ENCODE data around the gene CCT3. TPM values are rescaled to one million over a fixed set of nuclear protein-coding genes. Genes with fewer than 3 reads are reported as not detected.
A peak's percentile ranks its signal among the peaks of the same experiment; 100 is the strongest.
"Not testable (repeated sequence)": the region's sequence is repeated elsewhere in the genome, so short reads cannot be mapped to it uniquely, and the experiment has no call there.

The CCT3 gene
- total and polyA plus RNA-seq, 7 experiments from 2014 or later: 78.0 to 282 (median 120) TPM

DNA sequence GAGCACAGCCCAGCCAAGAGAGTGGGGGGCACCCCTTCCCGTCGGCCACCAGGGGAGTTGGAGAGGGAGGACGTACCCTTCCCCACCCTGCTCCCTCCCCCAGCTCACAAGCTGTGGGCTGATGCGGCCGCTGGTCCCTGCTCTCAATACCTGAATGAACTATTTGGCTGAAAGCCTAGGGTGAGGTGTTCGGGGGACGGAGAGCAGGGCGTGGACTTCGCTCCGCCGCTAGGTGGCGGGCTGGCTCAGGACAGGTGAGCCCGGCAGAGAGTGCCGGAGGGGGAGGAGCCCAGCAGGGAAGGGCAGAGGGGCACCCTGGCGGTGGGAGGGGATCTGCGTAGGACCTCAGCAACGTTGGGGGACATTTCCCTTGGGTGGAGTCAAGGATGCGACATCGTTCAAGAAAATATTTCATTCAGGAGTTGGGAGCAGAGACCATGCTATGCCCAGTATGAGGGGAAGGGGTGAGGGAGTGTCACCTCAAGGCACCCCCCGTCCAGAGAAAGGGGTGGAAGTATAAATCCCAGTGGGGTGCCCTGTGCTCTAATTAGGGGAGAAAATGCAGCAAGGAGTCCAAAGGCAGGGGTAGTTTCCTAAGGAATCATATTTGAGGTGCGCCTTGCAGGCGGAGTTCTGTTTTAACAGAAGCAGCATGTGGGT, 18.9 kb upstream of the CCT3 start:
- peak; percentile 27 to 78 (median 54) for DNase-seq
- POLR2A ChIA-PET: no interaction called here
- intact Hi-C loops (cut with micrococcal nuclease): loop anchor here (1.0 kb wide), 3 partner anchors 26 to 88 kb away; no protein-coding TSS in a partner anchor

DNA sequence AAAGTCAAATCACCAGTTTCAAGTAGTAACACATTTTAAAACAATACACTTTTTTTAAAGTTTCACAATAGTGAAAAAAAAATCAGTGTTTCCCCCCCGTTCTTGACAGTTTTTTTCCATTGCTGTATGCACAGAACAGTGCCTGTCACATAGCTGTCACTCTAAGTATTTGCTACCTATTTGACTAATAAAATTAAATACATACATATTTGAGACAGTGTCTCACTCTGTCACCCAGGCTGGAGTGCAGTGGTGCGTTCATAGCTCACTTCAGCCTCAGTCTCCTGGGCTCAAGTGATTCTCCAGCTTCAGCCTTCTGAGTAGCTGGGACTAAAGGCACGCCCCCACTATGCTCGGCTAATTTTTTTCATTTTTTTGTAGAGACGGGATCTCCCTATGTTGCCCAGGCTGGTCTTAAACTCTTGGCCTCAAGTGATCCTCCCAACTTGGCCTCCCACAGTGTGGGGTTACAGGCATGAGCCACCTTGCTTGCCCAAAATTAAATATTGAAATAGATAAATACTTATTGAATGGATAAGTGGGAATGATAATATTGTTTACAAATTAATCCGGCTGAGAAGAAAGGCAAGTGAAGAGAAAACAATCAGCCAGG, 18.3 kb upstream of the CCT3 start:
- no peaks in the 10 kb centered on the region for H3K9me3 ChIP-seq (ENCODE audit: control insufficient read depth in 2 of 3, low read length in 3 of 3)
- Mint-ChIP-seq H3K4me3 (peak overlapping the region in 2 of 10 donors; percentile 6 to 8), H3K36me3 (no peaks in the 10 kb centered on the region), H3K9me3 (peaks cover 0 to 2% (median 0%) of the 10 kb centered on the region in 11 donors), H3K27ac (no peak overlapping the region), H3K4me1 (peaks cover 0 to 11% (median 4%) of the 10 kb centered on the region in 7 donors), H3K27me3 (peaks cover 8 to 51% (median 18%) of the 10 kb centered on the region in 5 donors)
- DNase-seq: no peak
- ChIA-PET POLR2A (no interaction called here), CTCF (interaction anchor here (0.5 to 1.3 kb wide), 5 partner anchors 13 to 267 kb away, joined by 3 to 5 read pairs (median 3); no protein-coding TSS in a partner anchor)
- H3K27ac ChIP-seq (ENCODE audit: low read depth, low read length): no peak overlapping the region
- H3K36me3 ChIP-seq (ENCODE audit: control insufficient read depth in 2 of 3, insufficient read depth in 3 of 3, low read length in 3 of 3): no peaks in the 10 kb centered on the region
- no peak for ATAC-seq
- intact Hi-C loops (cut with micrococcal nuclease): no loop called here
- H3K4me1 ChIP-seq (ENCODE audit: control insufficient read depth in 2 of 2, insufficient read depth in 2 of 2, low read length in 2 of 2): no peaks in the 10 kb centered on the region
- no peaks in the 10 kb centered on the region for H3K27me3 ChIP-seq (ENCODE audit: control insufficient read depth in 2 of 2, insufficient read depth in 2 of 2, low read length in 2 of 2)
- H3K4me3 ChIP-seq (ENCODE audit: low read length): no peak overlapping the region

More for the DNA sequence above, 18.9 kb upstream of the CCT3 start:
- H3K9me3 Mint-ChIP-seq: peaks cover 0 to 2% (median 0%) of the 10 kb centered on the region in 11 donors
- no peak overlapping the region for H3K27ac Mint-ChIP-seq
- Histone ChIP-seq H3K4me1 (ENCODE audit: control insufficient read depth in 2 of 2, insufficient read depth in 2 of 2, low read length in 2 of 2) (no peaks in the 10 kb centered on the region), H3K4me3 (ENCODE audit: low read length) (no peak overlapping the region), H3K9me3 (ENCODE audit: control insufficient read depth in 2 of 3, low read length in 3 of 3) (no peaks in the 10 kb centered on the region), H3K27me3 (ENCODE audit: control insufficient read depth in 2 of 2, insufficient read depth in 2 of 2, low read length in 2 of 2) (no peaks in the 10 kb centered on the region), H3K36me3 (ENCODE audit: control insufficient read depth in 2 of 3, insufficient read depth in 3 of 3, low read length in 3 of 3) (no peaks in the 10 kb centered on the region), H3K27ac (ENCODE audit: low read depth, low read length) (no peak overlapping the region)
- peaks cover 0 to 11% (median 4%) of the 10 kb centered on the region in 7 donors for H3K4me1 Mint-ChIP-seq
- peaks cover 8 to 47% (median 18%) of the 10 kb centered on the region in 5 donors for H3K27me3 Mint-ChIP-seq
- peak overlapping the region in 6 of 10 donors; percentile 2 to 21 (median 11) for H3K4me3 Mint-ChIP-seq
- ATAC-seq: peak; percentile 97
- CTCF ChIA-PET: interaction anchor here (1.0 kb wide), 1 partner anchor 42 kb away, joined by 4 read pairs; no protein-coding TSS in a partner anchor
- H3K36me3 Mint-ChIP-seq: no peaks in the 10 kb centered on the region

DNA sequence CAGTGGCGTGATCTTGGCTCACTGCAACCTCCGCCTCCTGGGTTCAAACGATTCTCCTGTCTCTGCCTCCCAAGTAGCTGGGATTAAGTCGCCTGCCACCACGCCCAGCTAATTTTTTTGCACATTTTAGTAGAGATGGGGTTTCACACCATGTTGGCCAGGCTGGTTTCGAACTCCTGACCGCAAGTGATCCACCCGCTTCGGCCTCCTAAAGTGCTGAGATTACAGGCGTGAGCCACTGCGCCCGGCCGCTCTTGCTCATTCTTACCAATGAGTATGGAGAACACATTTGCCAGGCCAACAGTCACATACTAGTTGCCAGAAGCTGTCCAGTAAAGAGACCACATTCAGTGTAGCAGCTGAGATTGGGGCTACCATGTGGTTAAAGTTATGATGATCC, 14.4 kb upstream of the CCT3 start:
- H3K9me3 ChIP-seq (ENCODE audit: control insufficient read depth in 2 of 3, low read length in 3 of 3); H3K27ac ChIP-seq (ENCODE audit: low read depth, low read length); H3K36me3 Mint-ChIP-seq; H3K4me3 Mint-ChIP-seq; H3K9me3 Mint-ChIP-seq; H3K27me3 ChIP-seq (ENCODE audit: control insufficient read depth in 2 of 2, insufficient read depth in 2 of 2, low read length in 2 of 2); H3K27ac Mint-ChIP-seq; DNase-seq; ATAC-seq; POLR2A ChIA-PET; intact Hi-C loops (cut with micrococcal nuclease); H3K4me3 ChIP-seq (ENCODE audit: low read length); H3K4me1 ChIP-seq (ENCODE audit: control insufficient read depth in 2 of 2, insufficient read depth in 2 of 2, low read length in 2 of 2); H3K36me3 ChIP-seq (ENCODE audit: control insufficient read depth in 2 of 3, insufficient read depth in 3 of 3, low read length in 3 of 3): not testable (repeated sequence)
- peaks cover 0 to 10% (median 4%) of the 10 kb centered on the region in 7 donors for H3K4me1 Mint-ChIP-seq
- CTCF ChIA-PET: interaction anchor here (0.8 kb wide), 1 partner anchor 94 kb away, joined by 3 read pairs; no protein-coding TSS in a partner anchor
- H3K27me3 Mint-ChIP-seq: peaks cover 0 to 44% (median 13%) of the 10 kb centered on the region in 5 donors

DNA sequence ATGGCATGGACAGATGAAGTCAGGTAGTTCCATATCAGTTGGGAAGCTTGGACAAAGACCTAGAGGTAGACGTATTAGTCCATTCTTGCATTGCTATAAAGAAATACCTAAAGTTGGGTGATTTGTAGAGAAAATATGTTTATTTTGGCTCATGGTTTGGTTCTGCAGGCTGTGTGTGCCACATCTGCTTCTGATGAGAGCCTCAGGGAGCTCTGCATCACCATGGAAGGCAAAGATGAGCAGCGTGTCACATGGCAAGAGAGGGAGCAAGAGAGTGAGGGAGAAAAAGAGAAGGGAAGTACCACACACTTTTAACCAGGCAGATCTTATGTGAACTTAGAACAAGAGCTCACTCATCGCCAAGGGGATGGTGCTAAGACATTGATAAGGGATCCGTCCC, 9.2 kb upstream of the CCT3 start:
- H3K4me3 ChIP-seq (ENCODE audit: low read length): no peak overlapping the region
- no peak overlapping the region for H3K27ac Mint-ChIP-seq
- no peaks in the 10 kb centered on the region for H3K9me3 ChIP-seq (ENCODE audit: control insufficient read depth in 2 of 3, low read length in 3 of 3)
- no peaks in the 10 kb centered on the region for H3K27me3 ChIP-seq (ENCODE audit: control insufficient read depth in 2 of 2, insufficient read depth in 2 of 2, low read length in 2 of 2)
- H3K4me1 Mint-ChIP-seq: peaks cover 0 to 5% (median 0%) of the 10 kb centered on the region in 7 donors
- H3K9me3 Mint-ChIP-seq: no peaks in the 10 kb centered on the region
- ChIA-PET POLR2A (no interaction called here), CTCF (no interaction called here)
- no peaks in the 10 kb centered on the region for H3K4me1 ChIP-seq (ENCODE audit: control insufficient read depth in 2 of 2, insufficient read depth in 2 of 2, low read length in 2 of 2)
- H3K36me3 Mint-ChIP-seq: no peaks in the 10 kb centered on the region
- no peak overlapping the region for H3K4me3 Mint-ChIP-seq
- no peak for ATAC-seq
- no peak for DNase-seq
- intact Hi-C loops (cut with micrococcal nuclease): no loop called here
- no peak overlapping the region for H3K27ac ChIP-seq (ENCODE audit: low read depth, low read length)
- no peaks in the 10 kb centered on the region for H3K36me3 ChIP-seq (ENCODE audit: control insufficient read depth in 2 of 3, insufficient read depth in 3 of 3, low read length in 3 of 3)
- H3K27me3 Mint-ChIP-seq: peaks cover 0 to 57% (median 8%) of the 10 kb centered on the region in 5 donors

DNA sequence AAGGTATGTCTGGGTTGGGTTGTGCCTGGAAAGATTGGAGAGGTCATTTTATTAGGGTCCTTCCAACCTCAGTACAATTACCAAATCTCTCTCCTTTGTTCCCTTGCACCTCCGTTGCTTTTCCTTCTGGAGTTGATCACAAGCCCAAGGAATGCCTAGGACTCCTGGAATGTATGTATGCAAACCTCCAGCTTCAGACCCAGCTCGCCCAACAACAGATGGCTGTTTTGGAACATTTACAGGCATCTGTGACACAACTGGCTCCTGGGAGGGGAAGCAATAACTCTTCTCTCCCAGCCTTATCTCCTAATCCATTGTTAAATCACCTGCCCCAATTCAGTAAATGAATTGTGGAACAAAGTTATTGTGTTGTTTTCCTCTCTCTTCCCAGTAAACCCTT, 8.5 kb upstream of the CCT3 start:
- H3K4me3 ChIP-seq (ENCODE audit: low read length): no peak overlapping the region
- no peak overlapping the region for H3K27ac ChIP-seq (ENCODE audit: low read depth, low read length)
- Mint-ChIP-seq H3K27me3 (peaks cover 0 to 55% (median 8%) of the 10 kb centered on the region in 5 donors), H3K4me3 (no peak overlapping the region), H3K27ac (no peak overlapping the region), H3K9me3 (no peaks in the 10 kb centered on the region), H3K36me3 (no peaks in the 10 kb centered on the region), H3K4me1 (peaks cover 0 to 5% (median 0%) of the 10 kb centered on the region in 7 donors)
- no peak for ATAC-seq
- intact Hi-C loops (cut with micrococcal nuclease): no loop called here
- H3K4me1 ChIP-seq (ENCODE audit: control insufficient read depth in 2 of 2, insufficient read depth in 2 of 2, low read length in 2 of 2): no peaks in the 10 kb centered on the region
- H3K27me3 ChIP-seq (ENCODE audit: control insufficient read depth in 2 of 2, insufficient read depth in 2 of 2, low read length in 2 of 2): no peaks in the 10 kb centered on the region
- ChIA-PET POLR2A (no interaction called here), CTCF (interaction anchor here (0.6 kb wide), 1 partner anchor 259 kb away, joined by 4 read pairs; no protein-coding TSS in a partner anchor)
- DNase-seq: no peak
- no peaks in the 10 kb centered on the region for H3K9me3 ChIP-seq (ENCODE audit: control insufficient read depth in 2 of 3, low read length in 3 of 3)
- H3K36me3 ChIP-seq (ENCODE audit: control insufficient read depth in 2 of 3, insufficient read depth in 3 of 3, low read length in 3 of 3): no peaks in the 10 kb centered on the region

DNA sequence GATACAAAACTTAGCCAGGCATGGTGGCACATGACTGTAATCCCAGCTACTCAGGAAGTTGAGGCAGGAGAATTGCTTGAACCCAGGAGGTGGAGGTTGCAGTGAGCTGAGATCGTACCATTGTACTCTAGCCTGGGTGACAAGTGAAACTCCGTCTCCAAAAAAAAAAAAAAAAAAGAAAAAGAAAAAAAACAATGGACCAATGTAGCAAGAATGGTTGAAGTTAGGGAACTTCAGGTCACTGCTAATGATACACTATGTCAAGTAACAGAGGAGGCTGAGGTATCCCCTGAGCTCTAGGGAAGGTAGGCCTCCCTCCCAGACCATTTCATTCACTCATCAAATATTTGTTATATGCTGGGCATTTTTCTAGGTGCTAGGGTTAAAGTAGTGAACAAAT, 7.9 kb upstream of the CCT3 start:
- DNase-seq; H3K27ac ChIP-seq (ENCODE audit: low read depth, low read length); POLR2A ChIA-PET; H3K27me3 ChIP-seq (ENCODE audit: control insufficient read depth in 2 of 2, insufficient read depth in 2 of 2, low read length in 2 of 2); H3K27ac Mint-ChIP-seq; H3K4me1 Mint-ChIP-seq; H3K4me3 Mint-ChIP-seq; H3K9me3 ChIP-seq (ENCODE audit: control insufficient read depth in 2 of 3, low read length in 3 of 3); intact Hi-C loops (cut with micrococcal nuclease); H3K4me1 ChIP-seq (ENCODE audit: control insufficient read depth in 2 of 2, insufficient read depth in 2 of 2, low read length in 2 of 2); H3K36me3 ChIP-seq (ENCODE audit: control insufficient read depth in 2 of 3, insufficient read depth in 3 of 3, low read length in 3 of 3); ATAC-seq; H3K4me3 ChIP-seq (ENCODE audit: low read length); H3K9me3 Mint-ChIP-seq; H3K36me3 Mint-ChIP-seq: not testable (repeated sequence)
- peaks cover 0 to 49% (median 8%) of the 10 kb centered on the region in 5 donors for H3K27me3 Mint-ChIP-seq
- CTCF ChIA-PET: interaction anchor here (0.6 kb wide), 2 partner anchors 259 to 441 kb away, joined by 4 read pairs; no protein-coding TSS in a partner anchor

Data from naive thymus-derived CD4-positive, alpha-beta T cell (primary cell).